Activated CD8-positive, alpha-beta T cell treated with anti-CD3 and anti-CD28 coated beads for 36 hours (primary cell): ENCODE data around the gene ZNF600. TPM values are rescaled to one million over a fixed set of nuclear protein-coding genes. Genes with fewer than 3 reads are reported as not detected.
"Not testable (repeated sequence)": the region's sequence is repeated elsewhere in the genome, so short reads cannot be mapped to it uniquely, and the experiment has no call there.

ENCODE experiments used
- ATAC-seq: fragments of 200-7000 bp; cut with Tn5 transposase; one replicate; pipeline ENCODE4 v1.10.0; 2021; ENCODE audit warnings: mild to moderate bottlenecking, moderate library complexity
- CTCF ChIA-PET: fragments of 350-600 bp; sonication (Branson Sonifier 250); formaldehyde crosslinking; loops from one replicate; lab custom pipeline; 2021; ENCODE audit warnings: antibody characterized with exemption; lab: Charles Lee
- POLR2A ChIA-PET: fragments of 350-600 bp; sonication (Branson Sonifier 250); formaldehyde crosslinking; loops from one replicate; lab custom pipeline; 2021; ENCODE audit warnings: antibody characterized with exemption; lab: Charles Lee
- DNase-seq: peaks from one replicate; pipeline ENCODE4 v3.0.0-alpha.2; 2020
- H3K27ac Mint-ChIP-seq: one replicate; pipeline ENCODE4 v1.8.0; 2021; ENCODE audit warnings: mild to moderate bottlenecking, mixed read lengths
- H3K27me3 Mint-ChIP-seq: one replicate; pipeline ENCODE4 v1.8.0; 2021; ENCODE audit warnings: mixed read lengths
- H3K36me3 Mint-ChIP-seq: one replicate; pipeline ENCODE4 v1.8.0; 2021; ENCODE audit warnings: low read depth, mixed read lengths
- H3K4me1 Mint-ChIP-seq: one replicate; pipeline ENCODE4 v1.8.0; 2021; ENCODE audit warnings: low read depth, mixed read lengths
- H3K4me3 Mint-ChIP-seq: one replicate; pipeline ENCODE4 v1.8.0; 2021; ENCODE audit warnings: mild to moderate bottlenecking, moderate library complexity, mixed read lengths
- H3K9me3 Mint-ChIP-seq: one replicate; pipeline ENCODE4 v1.8.0; 2021; ENCODE audit warnings: mixed read lengths
- intact Hi-C: fragments of 100-400 bp; cut with micrococcal nuclease; formaldehyde crosslinking; loops from one replicate; pipeline ENCODE4 v1.10.0; 2022
- total RNA-seq, 2 experiments: library from RNA; stranded (reverse); gene quantifications; one replicate each; pipeline ENCODE4 v1.2.3, GENCODE V29; 2021
- TF ChIP-seq, protein P1 (sequence below): fragments of 200-600 bp; IDR thresholded peaks from one replicate; pipeline ENCODE4 v1.8.0; 2022; ENCODE audit warnings: antibody characterized with exemption, mild to moderate bottlenecking

Gene ZNF600
- total RNA-seq, 2 experiments from 2014 or later: 11.2 to 11.7 TPM

DNA sequence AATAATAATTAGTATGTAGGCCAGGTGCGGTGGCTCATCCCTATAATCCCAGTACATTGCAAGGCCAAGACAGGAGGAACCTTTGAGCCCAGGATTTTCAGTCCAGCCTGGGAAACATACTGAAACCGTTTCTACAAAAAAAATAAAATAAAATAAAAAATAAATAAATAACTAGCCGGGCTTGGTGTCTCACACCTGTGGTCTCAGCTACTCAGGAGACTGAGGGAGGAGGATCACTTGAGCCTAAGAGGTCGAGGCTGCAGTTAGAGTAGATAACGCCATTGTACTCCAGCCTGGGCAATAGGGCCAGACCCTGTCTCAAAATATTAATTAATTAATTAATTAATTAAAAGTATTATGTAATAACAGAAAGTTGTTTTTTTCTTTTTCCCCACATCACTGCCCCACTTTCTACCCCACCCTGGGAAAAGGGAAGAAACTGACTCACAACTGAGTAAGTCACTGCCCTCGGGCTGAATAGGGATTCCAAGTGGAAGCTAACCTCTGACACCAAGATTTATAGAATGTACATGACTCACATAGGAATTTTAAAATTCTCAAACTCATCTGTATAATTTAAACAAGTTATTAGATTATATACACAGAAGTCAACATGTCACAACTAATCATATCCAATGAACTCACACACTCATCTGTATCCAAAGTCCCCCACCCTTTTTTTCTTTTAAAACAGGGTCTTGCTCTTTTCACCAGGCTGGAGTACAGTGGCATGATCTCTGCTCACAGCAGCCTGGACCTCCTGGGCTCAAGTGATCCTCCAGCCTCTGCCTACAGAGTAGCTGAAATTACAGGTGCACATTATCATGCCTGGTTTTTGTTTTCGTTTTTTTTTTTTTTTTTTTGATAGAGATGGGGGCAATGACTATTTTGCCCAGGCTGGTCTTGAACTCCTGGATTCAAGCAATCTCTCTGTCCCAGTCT is 64.3 kb downstream of the ZNF600 start:
- no peak overlapping the region for H3K4me3 Mint-ChIP-seq
- peaks cover 7% of the 10 kb centered on the region for H3K4me1 Mint-ChIP-seq
- H3K36me3 Mint-ChIP-seq: peaks cover 71% of the 10 kb centered on the region
- CTCF ChIA-PET: no interaction called here
- TF ChIP-seq, protein P1, sequence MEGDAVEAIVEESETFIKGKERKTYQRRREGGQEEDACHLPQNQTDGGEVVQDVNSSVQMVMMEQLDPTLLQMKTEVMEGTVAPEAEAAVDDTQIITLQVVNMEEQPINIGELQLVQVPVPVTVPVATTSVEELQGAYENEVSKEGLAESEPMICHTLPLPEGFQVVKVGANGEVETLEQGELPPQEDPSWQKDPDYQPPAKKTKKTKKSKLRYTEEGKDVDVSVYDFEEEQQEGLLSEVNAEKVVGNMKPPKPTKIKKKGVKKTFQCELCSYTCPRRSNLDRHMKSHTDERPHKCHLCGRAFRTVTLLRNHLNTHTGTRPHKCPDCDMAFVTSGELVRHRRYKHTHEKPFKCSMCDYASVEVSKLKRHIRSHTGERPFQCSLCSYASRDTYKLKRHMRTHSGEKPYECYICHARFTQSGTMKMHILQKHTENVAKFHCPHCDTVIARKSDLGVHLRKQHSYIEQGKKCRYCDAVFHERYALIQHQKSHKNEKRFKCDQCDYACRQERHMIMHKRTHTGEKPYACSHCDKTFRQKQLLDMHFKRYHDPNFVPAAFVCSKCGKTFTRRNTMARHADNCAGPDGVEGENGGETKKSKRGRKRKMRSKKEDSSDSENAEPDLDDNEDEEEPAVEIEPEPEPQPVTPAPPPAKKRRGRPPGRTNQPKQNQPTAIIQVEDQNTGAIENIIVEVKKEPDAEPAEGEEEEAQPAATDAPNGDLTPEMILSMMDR: no peak
- no peaks in the 10 kb centered on the region for H3K27me3 Mint-ChIP-seq
- POLR2A ChIA-PET: no interaction called here
- DNase-seq (no peak), ATAC-seq (no peak)
- intact Hi-C loops: no loop called here
- H3K27ac Mint-ChIP-seq: no peak overlapping the region
- H3K9me3 Mint-ChIP-seq: peaks cover 5% of the 10 kb centered on the region

DNA sequence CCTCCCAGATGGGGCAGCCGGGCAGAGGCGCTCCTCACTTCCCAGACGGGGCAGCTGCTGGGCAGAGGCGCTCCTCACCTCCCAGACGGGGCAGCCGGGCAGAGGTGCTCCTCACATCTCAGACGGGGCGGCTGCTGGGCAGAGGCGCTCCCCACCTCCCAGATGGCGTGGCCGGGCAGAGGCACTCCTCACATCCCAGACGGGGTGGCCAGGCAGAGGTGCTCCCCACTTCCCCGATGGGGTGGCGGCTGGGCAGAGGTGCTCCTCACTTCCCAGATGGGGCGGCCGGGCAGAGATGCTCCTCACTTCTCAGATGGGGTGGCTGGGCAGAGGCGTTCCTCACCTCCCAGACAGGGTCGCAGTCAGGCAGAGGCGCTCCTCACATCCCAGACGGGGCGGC is 66.0 kb downstream of the ZNF600 start:
- POLR2A ChIA-PET, CTCF ChIA-PET, intact Hi-C loops, DNase-seq, H3K27ac Mint-ChIP-seq, H3K27me3 Mint-ChIP-seq, ATAC-seq, H3K4me3 Mint-ChIP-seq, H3K9me3 Mint-ChIP-seq: not testable (repeated sequence)
- peaks cover 74% of the 10 kb centered on the region for H3K36me3 Mint-ChIP-seq
- H3K4me1 Mint-ChIP-seq: peaks cover 23% of the 10 kb centered on the region

- Mint-ChIP-seq H3K4me3 (no peak overlapping the region), H3K27ac (peak overlapping the region; percentile 68), H3K9me3 (peaks cover 2% of the 10 kb centered on the region), H3K4me1 (peaks cover 27% of the 10 kb centered on the region), H3K27me3 (no peaks in the 10 kb centered on the region), H3K36me3 (peaks cover 75% of the 10 kb centered on the region)
- POLR2A ChIA-PET: interaction anchor here (1.1 kb wide), 1 partner anchor 11 kb away, joined by 3 read pairs; no protein-coding TSS in a partner anchor
- TF ChIP-seq, protein P1: no peak
- CTCF ChIA-PET: no interaction called here
- intact Hi-C loops: no loop called here
- DNase-seq: no peak
- ATAC-seq: no peak
Measured at GRCh38 chr19:52716522-52716921, 70.1 kb downstream of the ZNF600 start.

DNA sequence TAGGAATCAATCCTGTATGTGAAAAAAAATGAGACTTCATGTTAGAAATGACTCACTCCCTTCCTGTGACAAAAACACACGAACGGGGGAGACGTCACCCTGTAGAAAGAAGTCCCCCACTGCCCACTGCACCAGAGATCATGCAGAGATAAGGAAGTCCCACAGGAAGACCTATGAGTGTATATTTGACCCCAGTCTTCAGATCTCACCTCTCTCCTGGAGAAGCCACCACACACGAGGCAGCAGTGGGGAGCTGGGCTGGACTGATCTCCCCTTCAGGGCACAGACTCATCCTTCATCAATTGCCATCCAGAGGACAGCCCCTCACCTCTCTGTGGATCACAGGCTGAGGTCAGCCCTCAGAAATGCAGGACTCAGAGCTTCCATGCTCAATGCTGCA is 70.7 kb downstream of the ZNF600 start:
- H3K27me3 Mint-ChIP-seq, H3K4me3 Mint-ChIP-seq, CTCF ChIA-PET, intact Hi-C loops, H3K9me3 Mint-ChIP-seq: not testable (repeated sequence)
- Mint-ChIP-seq H3K27ac (peak overlapping the region; percentile 68), H3K4me1 (peaks cover 27% of the 10 kb centered on the region), H3K36me3 (peaks cover 74% of the 10 kb centered on the region)
- POLR2A ChIA-PET: interaction anchor here (1.1 kb wide), 1 partner anchor 12 kb away, joined by 3 read pairs; no protein-coding TSS in a partner anchor
- DNase-seq (peak; percentile 59), ATAC-seq (peak; percentile 92)

- H3K9me3 Mint-ChIP-seq, H3K4me3 Mint-ChIP-seq, ATAC-seq, intact Hi-C loops, POLR2A ChIA-PET, DNase-seq, H3K27me3 Mint-ChIP-seq: not testable (repeated sequence)
- Mint-ChIP-seq H3K4me1 (peaks cover 27% of the 10 kb centered on the region), H3K27ac (peak overlapping the region; percentile 68), H3K36me3 (peaks cover 75% of the 10 kb centered on the region)
- CTCF ChIA-PET: interaction anchor here (0.9 kb wide), 1 partner anchor 23 kb away, joined by 4 read pairs; no protein-coding TSS in a partner anchor
Measured at GRCh38 chr19:52715330-52715729, 71.3 kb downstream of the ZNF600 start.

Other genes with a start within 250 kb of the ZNF600 start
- gene ZNF701, start 216.5 kb downstream of the ZNF600 start, total RNA-seq: 10 to 100 TPM; 21.1 to 23.0 TPM
- gene ZNF83, start 148.4 kb downstream of the ZNF600 start, total RNA-seq: 10 to 100 TPM; 27.4 to 31.1 TPM
- gene ZNF611, start 51.7 kb downstream of the ZNF600 start, total RNA-seq: 10 to 100 TPM; 18.4 to 20.9 TPM
- gene ZNF28, start 34.8 kb upstream of the ZNF600 start, total RNA-seq: 10 to 100 TPM in 1 of 2 experiments, 1 to 10 TPM in 1; 9.7 to 11.6 TPM
- 10 to 100 TPM; 11.2 to 12.9 TPM for gene ZNF468, start 70.8 kb upstream of the ZNF600 start, total RNA-seq
- 1 to 10 TPM; 7.0 to 9.4 TPM for gene ZNF320, start 110.8 kb upstream of the ZNF600 start, total RNA-seq
- gene ZNF888, start 136.6 kb upstream of the ZNF600 start, total RNA-seq: 1 to 10 TPM; 4.5 to 4.8 TPM
- gene ZNF816, start 176.1 kb upstream of the ZNF600 start, total RNA-seq: 10 to 100 TPM; 10.2 to 12.6 TPM
- gene ERVV-1, start 227.1 kb upstream of the ZNF600 start, total RNA-seq: not detected